Putamen (tissue), 1 donor: ENCODE results near the gene SLC8B1.

Experiments
- DNase-seq: peaks from one replicate; pipeline ENCODE4 v3.0.0-alpha.2; 2016; ENCODE audit warnings: low spot score

SLC8B1 gene

DNA sequence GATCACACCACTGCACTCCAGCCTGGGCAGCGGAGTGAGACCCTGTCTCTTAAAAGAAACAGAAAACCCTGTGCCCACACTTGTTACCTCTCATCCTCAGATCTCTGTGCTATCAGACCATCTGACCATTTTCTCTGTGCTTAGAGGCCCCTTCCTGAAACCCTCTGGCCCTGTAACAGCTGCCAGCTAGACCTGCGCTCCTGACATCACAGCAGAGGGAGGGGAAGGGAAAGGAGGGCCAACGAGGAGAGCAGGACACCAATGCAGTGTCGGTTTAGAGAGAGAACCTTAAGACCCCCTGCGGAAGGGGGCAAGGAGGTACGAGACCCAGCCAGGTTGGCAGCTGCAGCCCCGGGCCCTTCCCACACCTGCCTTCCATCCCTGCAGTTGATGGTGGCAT is 42.4 kb downstream of the SLC8B1 start:
- DNase-seq, result no peak

DNA sequence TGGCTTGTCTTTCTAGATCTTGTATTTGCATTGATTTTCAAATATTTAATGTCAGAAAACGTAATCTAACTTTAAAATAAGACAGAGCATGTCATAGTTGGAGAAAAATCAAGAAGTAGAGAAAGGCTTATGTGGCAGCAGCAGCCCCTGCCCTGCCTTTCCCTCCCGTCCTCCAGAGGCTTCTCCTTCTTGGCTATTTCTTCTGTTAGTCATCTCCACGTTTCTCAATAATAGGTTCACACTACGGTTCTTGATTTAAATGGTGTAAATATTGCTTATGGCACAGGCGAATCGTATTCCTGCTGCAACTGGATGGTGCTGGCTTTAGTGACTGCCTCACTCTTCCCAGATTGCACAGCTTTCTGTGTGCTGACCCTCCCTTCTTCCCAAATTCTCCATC is 42.8 kb downstream of the SLC8B1 start:
- DNase-seq, result no peak

DNA sequence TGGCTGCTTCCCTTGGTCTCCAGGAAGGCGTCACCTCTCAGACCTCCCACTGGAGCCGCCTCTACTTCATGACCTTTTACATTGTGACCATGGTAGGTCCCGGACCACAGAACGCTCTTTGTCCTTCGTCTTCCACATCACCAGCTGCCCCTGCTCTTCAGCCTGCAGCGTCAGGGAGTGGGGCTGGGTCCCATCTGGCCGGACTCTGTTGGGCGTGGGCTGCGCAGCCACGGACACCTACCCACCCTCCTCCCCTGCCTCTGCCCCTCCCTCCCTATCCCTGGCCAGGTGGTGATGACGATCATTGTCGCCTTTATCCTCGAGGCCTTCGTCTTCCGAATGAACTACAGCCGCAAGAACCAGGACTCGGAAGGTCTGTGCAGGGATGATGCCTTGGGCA is 43.3 kb downstream of the SLC8B1 start:
- no peak for DNase-seq

DNA sequence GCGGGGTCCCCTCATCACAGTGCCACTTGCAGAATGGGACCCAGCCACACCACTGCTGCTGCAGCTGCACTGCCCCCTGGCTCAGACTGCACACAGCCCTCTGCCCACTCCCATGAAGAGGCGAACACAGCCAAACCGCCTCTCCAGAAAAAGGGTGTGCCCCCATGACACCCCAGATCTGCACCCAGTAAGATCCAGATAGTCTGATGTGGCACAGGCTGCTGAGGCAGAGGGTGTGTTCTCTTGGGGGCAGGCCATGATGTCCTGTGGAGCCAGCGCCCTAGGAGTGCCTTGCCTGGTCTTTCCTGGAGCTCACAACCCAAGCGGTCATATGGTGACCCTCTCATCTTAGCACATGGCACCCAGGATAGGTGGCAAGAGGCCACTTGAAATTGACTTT is 44.4 kb downstream of the SLC8B1 start:
- no peak for DNase-seq

DNA sequence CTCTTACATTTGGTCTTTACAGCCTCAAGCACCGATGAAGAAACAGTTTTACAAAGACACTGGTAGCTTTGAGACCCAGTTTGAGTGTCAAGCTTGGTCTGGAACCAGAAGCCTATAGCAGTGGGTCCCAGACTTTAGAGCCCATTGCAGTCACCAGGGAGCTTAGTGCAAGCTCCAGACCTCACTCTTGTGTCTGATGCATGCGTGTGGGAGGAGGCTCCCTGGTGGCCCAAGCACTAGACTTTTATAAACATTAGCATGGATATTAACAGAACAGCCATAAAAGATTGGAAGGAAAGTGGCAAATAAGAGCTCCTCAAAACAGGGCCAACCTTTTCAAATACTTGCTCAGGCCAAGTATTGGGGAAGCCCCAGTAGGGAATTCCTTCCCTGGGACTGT is 45.5 kb downstream of the SLC8B1 start:
- DNase-seq, result no peak

DNA sequence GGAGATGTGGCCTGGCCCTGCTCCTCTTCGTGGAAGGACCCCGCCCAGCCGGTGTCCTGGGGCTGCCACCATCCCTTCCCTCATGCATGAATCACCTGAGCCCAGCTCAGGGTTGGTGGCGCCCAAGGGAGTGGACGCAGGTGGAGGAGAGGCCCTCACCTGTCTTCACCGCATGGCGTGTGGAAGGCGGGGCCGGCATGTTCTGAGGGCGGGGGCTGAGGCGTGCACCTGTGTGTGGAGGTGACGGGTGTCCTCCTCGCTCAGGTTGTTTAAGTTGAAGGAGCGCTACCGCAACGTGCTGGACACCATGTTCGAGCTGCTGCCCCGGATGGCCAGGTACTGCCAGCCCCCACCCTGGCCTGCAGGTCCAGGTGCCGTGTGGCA is 47.0 kb downstream of the SLC8B1 start:
- DNase-seq, result no peak

DNA sequence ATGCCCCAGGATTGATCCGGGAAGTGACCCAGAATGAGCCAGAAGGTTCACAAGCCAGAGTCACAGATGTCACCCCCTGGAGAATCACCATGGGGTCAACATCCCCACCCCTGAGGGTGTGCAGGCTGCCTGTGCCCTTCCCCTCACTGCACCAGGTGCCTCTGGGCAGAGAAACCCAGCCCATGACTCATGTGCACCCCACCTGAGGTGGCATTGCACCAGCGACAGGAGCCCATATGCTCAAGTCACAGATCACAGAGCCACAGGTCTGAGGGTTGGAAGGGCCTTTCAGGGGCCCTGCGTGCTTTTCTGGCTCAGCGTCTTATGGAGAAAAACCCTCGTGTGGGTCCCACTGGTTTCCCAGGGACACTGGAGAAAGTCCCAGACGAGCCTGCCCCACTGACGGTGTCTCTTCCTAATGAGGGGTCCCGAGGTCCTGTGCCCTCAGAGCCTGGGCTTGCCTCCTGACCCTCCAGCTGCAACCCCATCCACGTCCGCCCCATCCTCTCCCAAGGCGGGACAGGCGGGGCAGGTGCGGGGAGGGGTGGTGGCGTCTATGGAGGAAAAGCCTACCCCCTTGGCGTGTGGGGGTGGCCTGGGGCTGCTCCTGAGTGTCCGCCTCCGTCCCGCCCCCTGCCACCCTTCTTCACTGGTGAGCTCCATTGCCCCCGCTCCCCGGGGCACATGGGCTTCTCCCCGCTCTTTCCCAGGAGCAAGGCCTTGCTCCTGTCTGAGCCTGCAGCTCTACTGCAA is 47.6 kb downstream of the SLC8B1 start:
- no peak for DNase-seq

DNA sequence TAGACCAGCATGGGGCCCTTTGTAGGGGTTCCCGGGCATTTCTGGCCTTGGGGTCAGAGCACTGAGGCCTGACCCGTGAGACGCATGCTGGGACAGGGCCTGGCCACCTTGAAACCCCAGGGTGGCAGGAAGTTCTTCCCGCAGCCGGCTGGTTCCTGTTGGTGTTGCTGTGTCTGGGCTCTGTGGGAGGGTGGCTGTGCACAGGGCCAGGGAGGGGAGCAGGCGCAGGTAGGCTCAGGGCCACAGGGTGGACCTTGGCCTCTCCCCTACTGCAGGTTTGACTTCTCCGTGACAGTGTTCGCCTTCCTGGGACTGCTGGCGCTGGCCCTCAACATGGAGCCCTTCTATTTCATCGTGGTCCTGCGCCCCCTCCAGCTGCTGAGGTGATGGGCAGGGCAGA is 48.2 kb downstream of the SLC8B1 start:
- DNase-seq, result no peak

DNA sequence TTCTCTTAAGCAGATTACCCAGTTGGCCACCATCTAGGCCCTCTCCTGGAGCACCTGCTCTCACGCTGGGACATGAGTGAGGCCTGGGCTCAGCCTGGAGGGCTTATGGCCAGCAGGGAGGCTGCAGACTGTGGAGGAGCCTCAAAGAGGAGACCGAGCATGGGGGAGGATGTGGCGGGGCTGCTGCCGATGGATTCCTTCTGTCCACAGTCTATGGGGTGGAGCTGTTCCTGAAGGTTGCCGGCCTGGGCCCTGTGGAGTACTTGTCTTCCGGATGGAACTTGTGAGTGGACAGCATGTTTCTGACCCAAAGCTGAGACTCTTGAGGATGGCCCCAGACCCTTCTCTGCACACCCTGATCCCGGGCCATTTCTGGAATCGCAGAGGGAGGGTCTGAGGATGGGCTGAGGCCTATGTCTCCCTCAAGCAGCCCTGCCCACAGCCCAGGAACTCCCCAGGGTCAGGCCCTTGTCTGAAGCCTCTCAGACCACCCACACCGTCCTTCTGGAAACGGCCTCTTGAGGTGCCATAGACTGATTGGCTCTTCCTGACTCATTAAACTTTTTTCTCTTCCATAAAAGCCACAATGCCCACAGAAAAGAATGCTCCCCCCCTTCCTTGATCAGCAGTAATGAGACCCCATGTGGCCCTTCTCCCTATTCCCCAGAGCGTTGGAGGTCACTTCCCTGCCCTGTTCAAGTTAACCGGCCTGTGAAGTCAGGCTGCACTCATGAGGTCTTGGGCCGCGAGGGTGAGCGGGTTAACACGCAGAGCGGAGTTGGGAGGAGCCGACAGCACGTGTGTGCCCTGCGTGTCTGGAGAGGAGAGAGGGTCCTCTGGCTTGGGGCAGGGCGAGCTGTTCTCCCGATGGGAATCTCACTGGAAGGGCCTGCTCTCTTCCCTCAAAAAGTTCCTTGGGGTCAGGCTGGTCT is 49.0 kb downstream of the SLC8B1 start:
- no peak for DNase-seq

DNA sequence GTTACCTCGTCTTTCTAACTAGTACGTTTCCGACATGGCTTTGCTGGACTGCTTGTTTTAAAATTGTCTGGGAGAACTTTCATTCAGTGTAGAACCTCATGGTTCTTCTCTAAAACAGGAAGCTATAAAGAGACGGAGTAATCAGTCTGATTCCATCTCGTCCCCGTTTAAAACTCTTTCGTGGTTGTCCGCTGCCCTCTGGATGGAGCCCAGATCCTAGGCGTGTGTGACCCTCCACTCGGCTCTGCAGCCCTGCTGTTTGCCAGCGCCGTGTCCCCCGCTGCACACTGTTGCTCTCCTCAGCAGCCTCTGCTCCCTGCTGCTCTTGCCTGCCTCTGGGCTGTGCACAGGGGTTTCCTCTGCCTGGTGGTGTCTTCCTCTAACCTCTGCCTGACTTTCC is 50.2 kb downstream of the SLC8B1 start:
- no peak for DNase-seq

DNA sequence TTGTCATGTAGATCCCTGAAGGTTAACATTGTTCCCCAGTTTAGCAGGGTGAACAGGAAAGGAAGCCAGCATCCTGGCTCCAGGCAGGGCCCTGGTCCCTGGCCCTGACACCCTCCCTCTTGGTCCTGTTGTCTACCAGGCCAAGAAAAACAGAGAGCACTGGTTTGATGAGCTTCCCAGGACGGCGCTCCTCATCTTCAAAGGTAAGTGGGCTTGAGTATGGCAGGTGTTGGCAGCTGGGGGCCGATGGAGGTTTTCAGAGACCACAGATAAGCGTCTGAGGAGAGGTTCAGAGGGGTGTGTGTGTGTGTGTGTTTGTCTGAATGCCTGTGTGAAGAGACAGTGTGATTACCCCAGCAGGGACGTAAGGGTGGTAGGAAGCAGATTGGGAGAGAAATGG is 56.3 kb downstream of the SLC8B1 start:
- DNase-seq, result no peak

DNA sequence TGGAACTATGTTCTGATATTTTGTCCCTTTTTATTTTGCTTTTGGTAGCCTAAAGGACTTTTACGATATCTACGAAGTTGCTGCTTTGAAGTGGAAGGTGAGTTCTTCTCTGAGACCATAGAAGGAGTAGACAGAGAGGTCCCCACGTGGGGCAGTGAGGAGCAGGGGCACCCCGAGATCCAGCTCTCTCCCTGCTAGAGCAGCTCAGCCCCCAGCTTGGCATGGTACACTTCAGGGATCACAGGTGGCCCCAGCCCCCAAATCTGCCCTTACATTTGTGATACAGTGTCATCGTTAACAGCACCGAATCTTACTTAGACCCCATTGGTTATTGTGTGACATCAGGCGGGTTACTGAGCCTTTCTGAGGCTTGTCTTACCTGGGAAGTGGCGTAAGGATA is 56.8 kb downstream of the SLC8B1 start:
- DNase-seq, result no peak

DNA sequence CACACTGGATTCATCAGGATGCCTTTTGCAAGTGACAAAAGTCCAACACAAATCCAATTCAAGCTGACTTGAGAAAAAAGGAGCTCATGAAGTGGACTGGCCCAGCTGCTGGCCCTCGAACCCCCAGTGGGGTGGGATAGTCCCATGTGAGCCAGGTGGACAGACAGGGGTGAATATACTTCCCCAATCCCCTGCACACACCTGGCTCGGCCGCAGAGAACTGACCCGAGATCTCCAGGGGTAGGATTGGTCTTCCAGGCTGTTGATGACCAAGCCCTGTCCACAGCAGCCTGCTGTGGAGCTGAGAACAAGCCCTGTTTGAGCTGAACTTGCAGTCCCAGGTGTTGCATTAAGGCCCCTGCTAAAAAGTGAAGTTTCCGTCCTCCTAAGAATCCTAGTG is 57.4 kb downstream of the SLC8B1 start:
- no peak for DNase-seq

DNA sequence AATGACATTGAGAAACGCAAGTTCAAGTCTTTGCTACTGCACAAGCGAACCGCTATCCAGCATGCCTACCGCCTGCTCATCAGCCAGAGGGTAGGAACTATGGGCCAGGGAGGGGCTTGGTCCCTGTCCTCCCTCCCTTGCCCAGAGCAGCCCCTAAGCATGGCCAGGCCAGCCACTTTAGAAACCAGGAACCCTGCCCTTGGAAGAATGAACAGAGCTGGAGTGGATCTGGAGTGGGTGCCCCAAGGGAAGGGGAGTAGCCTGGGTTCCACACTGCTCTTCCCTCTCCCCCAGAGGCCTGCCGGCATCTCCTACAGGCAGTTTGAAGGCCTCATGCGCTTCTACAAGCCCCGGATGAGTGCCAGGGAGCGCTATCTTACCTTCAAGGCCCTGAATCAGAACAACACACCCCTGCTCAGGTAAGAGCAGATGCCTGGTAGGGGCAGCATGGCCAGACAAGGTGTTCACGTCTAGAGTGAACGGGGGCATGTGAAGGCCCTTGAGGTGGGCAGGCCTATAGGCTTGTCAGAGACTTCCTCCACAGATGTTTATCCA is 57.9 kb downstream of the SLC8B1 start:
- DNase-seq, result no peak

DNA sequence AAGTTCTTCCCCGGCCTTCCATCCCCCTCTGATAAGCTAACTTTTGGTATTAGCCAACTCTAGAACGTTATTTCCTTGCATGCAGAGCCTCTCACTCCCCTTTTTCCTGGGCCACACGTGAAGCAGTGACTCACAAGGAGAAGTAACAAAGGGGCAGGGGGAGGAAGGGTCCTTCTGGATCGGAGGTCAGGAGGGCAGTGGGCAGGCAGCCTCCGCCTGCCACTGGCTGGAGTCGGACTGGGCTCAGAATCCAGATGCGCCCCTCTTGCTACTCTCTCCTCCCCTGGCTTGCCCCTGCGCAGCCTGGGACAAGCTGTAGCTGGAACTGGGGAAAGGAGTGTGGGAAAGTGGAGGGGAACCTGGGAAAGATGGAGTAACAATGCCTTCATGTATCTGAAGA is 58.6 kb downstream of the SLC8B1 start:
- no peak for DNase-seq

DNA sequence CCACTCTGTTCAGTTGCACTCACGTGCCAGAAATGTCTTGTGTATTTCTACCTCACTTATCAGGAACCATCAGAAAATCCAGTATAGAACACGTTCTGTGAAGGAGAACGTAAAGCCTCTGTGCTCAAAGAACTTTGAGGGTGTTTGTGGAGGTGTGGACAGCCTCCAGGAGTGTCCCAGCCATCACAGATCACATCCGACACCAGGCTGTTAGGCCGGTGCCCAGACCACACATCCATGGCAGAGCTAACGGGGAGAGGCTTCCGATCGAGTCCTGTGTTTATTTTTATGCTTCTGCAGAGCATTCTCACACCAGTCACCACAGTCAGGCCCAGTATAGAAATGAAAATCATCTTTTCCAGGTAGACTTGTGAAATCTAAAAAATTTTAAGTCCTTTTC is 60.1 kb downstream of the SLC8B1 start:
- no peak for DNase-seq

DNA sequence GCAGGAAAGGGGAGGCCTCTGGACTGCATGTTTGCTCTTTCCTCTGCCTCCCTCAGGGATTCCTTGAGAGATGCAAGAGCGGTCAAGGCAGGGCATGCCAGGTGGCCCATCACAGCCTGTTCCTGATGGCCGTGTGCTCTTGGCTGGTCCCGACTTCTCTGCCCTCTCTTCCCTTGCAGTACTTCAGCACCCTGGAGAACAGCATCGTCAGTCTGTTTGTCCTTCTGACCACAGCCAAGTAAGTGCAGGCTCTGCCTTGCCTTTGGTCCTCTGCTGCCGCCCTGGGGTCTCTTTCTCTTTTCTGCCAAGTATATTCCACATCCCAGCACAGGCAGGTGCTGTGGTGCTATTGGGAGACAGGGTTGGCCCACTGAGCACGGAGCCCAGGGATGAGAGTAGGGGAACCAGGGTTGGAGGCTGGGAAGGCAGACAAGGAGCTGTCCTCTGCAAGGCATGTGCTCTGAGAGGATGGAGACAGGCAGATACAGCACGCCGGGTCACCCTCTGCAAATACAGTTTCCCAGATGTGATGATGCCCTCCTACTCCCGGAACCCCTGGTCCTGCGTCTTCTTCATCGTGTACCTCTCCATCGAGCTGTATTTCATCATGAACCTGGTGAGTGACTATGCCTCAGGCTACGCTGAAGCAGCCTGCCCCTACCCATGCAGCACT is 61.7 kb downstream of the SLC8B1 start:
- no peak for DNase-seq

DNA sequence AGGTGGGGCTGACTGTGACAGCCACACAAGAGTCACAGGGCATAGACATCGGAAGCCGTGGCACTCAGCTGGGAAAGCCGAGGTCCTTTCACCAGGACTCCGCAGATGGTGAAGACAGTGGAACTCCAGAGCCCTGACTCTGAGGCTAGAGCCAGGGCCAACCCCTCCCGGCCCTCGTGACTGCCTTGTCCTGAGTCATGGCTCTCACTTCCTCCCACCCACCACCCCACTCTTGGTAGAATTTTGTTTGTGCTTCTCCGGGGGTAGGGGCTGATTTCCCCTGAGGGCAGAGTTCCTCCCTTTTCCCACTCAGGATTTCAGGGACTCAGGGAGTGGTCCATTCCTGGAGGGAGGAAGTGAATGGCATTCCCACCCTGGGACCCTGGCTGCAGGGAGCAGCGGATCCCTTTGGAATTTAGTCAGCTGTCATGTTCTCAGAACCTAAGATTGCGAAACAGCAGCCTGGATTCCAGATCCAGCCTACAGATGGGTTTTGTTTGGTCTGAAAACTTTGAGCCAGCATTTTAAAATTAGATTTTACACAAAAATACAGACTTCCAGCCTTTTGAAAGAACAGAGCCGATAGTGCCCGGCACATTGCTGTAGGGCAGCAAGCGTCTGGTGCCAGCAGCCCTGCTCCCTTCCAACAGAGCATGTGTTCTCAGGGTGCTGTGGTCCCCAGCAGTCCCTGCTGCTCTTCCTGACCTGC is 62.9 kb downstream of the SLC8B1 start:
- peak; percentile 69 for DNase-seq

DNA sequence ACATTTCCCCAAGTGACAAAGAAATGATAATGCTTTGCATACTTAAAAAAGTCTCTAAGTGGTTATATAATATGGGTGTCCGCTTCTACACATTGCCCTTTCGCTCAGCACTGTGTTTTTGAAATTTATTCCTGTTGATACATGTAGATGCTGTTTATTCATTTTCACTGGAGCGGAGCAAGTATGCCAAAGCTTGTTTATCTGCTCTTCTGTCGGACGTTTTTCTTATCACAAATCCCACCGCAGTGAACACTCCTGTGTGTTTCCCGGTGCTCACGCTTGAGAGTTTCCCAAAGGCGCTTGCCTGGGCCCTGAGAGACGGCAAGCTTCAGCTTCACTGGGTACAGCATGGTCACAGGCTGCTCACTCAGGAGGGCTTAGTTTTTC is 63.5 kb downstream of the SLC8B1 start:
- DNase-seq, result no peak

DNA sequence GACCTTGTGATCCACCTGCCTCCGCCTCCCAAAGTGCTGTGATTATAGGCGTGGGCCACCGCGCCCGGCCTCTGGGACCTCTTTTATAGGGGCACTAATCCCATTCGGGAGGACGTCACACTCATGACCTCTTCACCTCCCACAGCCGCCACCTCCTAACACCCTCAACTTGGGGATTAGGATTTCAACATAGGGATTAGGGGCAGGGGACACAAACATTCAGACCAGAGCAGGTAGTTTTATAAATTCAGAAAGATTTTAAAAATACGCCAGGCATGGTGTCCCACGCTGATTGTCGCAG is 64.2 kb downstream of the SLC8B1 start:
- no peak for DNase-seq

DNA sequence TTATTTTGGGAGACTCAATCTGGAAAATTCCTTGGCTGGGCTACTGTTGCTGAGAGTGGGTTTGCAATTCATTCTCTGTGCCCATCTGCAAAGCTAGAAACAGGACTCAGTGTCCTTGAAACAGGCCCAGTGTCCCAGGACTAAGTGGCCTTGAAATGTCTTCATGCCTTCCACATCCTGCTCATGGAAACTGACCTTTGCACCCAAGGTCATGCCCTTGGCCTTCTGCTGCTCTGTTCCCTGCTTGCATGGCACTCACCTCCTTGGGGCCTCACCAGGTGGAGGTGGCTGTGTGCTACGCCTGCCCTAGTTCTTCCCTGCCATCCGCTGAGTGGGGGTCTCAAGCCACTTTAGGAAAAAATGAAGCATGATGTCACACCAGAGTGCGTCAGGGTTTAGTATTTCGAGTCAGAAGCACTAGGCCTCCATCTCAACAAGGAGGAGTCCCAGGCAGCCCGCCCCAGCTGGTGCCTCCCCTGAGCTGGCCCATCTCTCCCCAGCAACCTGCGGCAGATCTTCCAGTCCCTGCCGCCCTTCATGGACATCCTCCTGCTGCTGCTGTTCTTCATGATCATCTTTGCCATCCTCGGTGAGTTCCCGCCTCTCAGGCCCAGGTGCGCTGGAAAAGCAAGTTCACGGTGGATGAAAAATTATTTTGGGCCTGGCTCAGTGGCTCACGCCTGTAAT is 65.5 kb downstream of the SLC8B1 start:
- DNase-seq, result no peak

DNA sequence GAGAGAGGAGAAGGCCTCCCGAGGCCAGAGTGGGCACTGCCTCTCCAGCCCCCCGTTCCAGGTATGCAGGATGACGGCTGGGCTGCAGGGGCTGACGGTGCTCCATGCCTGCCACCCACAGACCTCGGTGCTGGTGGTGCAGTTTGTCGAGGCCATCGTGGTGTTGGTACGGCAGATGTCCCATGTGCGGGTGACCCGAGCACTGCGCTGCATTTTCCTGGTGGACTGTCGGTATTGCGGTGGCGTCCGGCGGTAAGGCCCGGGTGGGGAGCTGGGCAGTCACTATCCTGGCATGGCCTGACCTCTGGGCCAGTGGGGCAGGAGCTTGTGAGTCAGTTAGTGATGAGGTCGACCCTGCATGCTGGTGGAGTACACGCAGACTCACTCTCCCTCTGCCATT is 66.3 kb downstream of the SLC8B1 start:
- no peak for DNase-seq
